HEK293 (cell line): Measurements from ENCODE around the gene SPCS2.

Experiments
- CTCF ChIP-seq: fragments of 450-650 bp; formaldehyde crosslinking; IDR thresholded peaks from 2 replicates; pipeline ENCODE4 v1.5.1; 2016; ENCODE audit warnings: missing biosample characterization, missing genetic modification characterization
- KLF16 ChIP-seq: fragments of 450-650 bp; formaldehyde crosslinking; IDR thresholded peaks from 2 replicates; pipeline ENCODE4 v1.5.1; 2017; ENCODE audit warnings: missing biosample characterization, missing genetic modification characterization
- KLF9 ChIP-seq: fragments of 450-650 bp; formaldehyde crosslinking; IDR thresholded peaks from 2 replicates; pipeline ENCODE4 v1.5.1; 2016; ENCODE audit warnings: missing biosample characterization, missing genetic modification characterization, low read depth
- RBAK ChIP-seq: fragments of 450-650 bp; formaldehyde crosslinking; IDR thresholded peaks from 2 replicates; pipeline ENCODE4 v1.5.1; 2016; ENCODE audit warnings: missing biosample characterization, missing genetic modification characterization
- ZNF645 ChIP-seq: fragments of 450-650 bp; formaldehyde crosslinking; IDR thresholded peaks from 2 replicates; pipeline ENCODE4; 2016; ENCODE audit warnings: missing biosample characterization, missing genetic modification characterization
- ZNF792 ChIP-seq: fragments of 450-650 bp; formaldehyde crosslinking; IDR thresholded peaks from 2 replicates; pipeline ENCODE4 v1.5.1; 2016; ENCODE audit warnings: missing biosample characterization, missing genetic modification characterization

GRCh38 chr11:75025561-75025960, 76.5 kb downstream of the SPCS2 start:
- no peak for TF ChIP-seq KLF9 (tag by site-specific recombination)
- TF ChIP-seq CTCF (tag by site-specific recombination), result no peak
- no peak for TF ChIP-seq KLF16 (tag by site-specific recombination)
- no peak for TF ChIP-seq ZNF792 (tag by site-specific recombination)
- TF ChIP-seq RBAK (tag by site-specific recombination), result no peak
- no peak for TF ChIP-seq ZNF645 (tag by site-specific recombination)
